ENCODE results near the gene NSG2.
"Not testable (repeated sequence)": the region's sequence is repeated elsewhere in the genome, so short reads cannot be mapped to it uniquely, and the experiment has no call there.

Gene NSG2

DNA sequence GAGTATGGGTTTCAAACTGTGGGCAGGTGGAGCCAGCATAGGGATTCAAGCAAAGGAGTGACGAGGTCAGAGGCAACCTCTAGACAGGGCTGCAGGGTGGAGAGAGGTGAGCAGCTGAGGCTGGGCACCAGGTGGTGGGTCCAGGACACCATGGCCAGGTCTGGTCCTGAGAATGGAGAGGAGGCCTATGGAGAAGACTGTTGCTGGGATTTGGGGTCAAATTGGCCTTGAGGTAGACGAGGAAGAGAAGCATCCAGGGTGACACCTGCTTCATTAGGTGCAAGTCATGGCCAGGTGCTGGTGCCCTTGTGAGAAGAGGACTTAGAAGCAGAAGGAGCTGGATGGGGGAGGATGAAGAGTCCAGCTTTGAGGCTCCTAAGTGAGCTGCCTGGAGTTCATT is 99.6 kb downstream of the NSG2 start:
- no peak for TF ChIP-seq CTCF (conservative IDR thresholded peaks at IDR 0.05; ENCODE audit: control insufficient read depth, insufficient read depth, low read depth, low read length)
- H3K4me3 ChIP-seq (ENCODE audit: control insufficient read depth, low read depth, low read length) = no peak overlapping the region
- DNase-seq (ENCODE audit: low read depth) = no peak

- H3K4me3 ChIP-seq (ENCODE audit: control insufficient read depth, low read depth, low read length) = no peak overlapping the region
- DNase-seq (ENCODE audit: low read depth) = peak; percentile 7
- TF ChIP-seq CTCF (conservative IDR thresholded peaks at IDR 0.05; ENCODE audit: control insufficient read depth, insufficient read depth, low read depth, low read length) = no peak
Observed at GRCh38 chr5:174145821-174146220, 100.3 kb downstream of the NSG2 start.

GRCh38 chr5:174146556-174146955 is 101.0 kb downstream of the NSG2 start:
- DNase-seq (ENCODE audit: low read depth) = no peak
- H3K4me3 ChIP-seq (ENCODE audit: control insufficient read depth, low read depth, low read length) = no peak overlapping the region
- no peak for TF ChIP-seq CTCF (conservative IDR thresholded peaks at IDR 0.05; ENCODE audit: control insufficient read depth, insufficient read depth, low read depth, low read length)

DNA sequence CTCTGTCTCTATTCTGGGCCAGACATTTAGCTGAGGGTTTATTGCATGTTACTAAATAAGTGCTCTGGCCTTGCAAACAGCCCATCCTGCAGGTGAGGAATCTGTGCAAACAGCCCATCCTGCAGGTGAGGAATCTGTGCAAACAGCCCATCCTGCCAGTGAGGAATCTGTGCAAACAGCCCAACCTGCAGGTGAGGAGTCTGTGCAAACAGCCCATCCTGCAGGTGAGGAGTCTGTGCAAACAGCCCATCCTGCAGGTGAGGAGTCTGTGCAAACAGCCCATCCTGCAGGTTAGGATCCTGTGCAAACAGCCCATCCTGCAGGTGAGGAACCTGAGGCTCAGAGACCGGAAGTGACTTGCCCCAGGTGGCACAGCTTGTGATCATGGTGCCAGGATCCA is 101.5 kb downstream of the NSG2 start:
- not testable (repeated sequence) for DNase-seq (ENCODE audit: low read depth); H3K4me3 ChIP-seq (ENCODE audit: control insufficient read depth, low read depth, low read length)

- no peak for TF ChIP-seq CTCF (conservative IDR thresholded peaks at IDR 0.05; ENCODE audit: control insufficient read depth, insufficient read depth, low read depth, low read length)
- DNase-seq (ENCODE audit: low read depth) = no peak
- H3K4me3 ChIP-seq (ENCODE audit: control insufficient read depth, low read depth, low read length) = no peak overlapping the region
Observed at GRCh38 chr5:174147551-174147950, 102.0 kb downstream of the NSG2 start.

DNA sequence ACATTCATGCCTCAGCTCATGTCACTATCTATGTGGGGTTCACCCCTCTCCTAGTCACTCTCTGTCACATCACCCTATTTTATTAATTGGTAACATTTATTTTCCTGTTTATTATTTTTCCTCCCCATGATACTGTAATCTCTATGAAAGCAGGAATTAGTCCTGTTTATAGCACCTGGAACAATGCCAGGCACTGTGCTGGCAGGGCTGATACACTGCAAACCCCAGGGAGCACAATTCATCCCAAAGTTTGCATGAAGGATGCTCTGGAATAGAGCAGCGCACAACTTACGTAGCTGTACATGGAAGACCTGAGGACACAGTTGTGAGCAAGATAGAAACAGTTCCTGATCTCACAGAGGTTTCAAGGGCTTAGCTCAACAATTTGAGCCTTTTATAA is 103.2 kb downstream of the NSG2 start:
- no peak overlapping the region for H3K4me3 ChIP-seq (ENCODE audit: control insufficient read depth, low read depth, low read length)
- TF ChIP-seq CTCF (conservative IDR thresholded peaks at IDR 0.05; ENCODE audit: control insufficient read depth, insufficient read depth, low read depth, low read length) = no peak
- DNase-seq (ENCODE audit: low read depth) = no peak

GRCh38 chr5:174149426-174149825 is 103.9 kb downstream of the NSG2 start:
- no peak overlapping the region for H3K4me3 ChIP-seq (ENCODE audit: control insufficient read depth, low read depth, low read length)
- DNase-seq (ENCODE audit: low read depth) = no peak
- TF ChIP-seq CTCF (conservative IDR thresholded peaks at IDR 0.05; ENCODE audit: control insufficient read depth, insufficient read depth, low read depth, low read length) = no peak

All from fibroblast of mammary gland (primary cell).